VCaP (cell line): Measurements from ENCODE around the gene SYNPR.

ENCODE experiments used
- H3K27ac ChIP-seq: fragments of 450-650 bp; 2 replicates; pipeline ENCODE4 v1.5.1; 2017
- TF ChIP-seq, protein P1 (sequence below): fragments of 450-650 bp; conservative IDR thresholded peaks from 2 replicates; pipeline ENCODE4 v1.5.1; 2017; ENCODE audit warnings: mild to moderate bottlenecking, moderate library complexity

Gene SYNPR

DNA sequence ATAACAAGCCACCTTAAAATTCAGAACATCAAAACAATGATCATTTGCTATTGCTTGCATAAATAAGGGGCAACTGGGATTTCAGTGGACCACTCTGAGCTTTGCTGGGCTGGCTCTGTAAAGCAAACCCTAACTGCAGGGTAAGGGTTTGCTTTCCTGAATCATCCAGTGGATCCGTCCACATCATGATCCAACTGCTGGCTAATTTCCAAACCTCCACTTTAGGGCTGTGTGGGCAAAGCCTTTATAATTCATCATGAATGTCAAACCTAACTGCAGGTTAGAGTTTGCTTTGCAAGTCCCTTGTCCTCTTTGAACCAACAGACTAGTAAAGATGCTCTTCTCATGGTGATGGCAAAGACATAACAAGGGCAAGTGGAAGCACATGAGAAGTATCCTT lies 76.1 kb downstream of the SYNPR start:
- H3K27ac ChIP-seq, result no peak overlapping the region

DNA sequence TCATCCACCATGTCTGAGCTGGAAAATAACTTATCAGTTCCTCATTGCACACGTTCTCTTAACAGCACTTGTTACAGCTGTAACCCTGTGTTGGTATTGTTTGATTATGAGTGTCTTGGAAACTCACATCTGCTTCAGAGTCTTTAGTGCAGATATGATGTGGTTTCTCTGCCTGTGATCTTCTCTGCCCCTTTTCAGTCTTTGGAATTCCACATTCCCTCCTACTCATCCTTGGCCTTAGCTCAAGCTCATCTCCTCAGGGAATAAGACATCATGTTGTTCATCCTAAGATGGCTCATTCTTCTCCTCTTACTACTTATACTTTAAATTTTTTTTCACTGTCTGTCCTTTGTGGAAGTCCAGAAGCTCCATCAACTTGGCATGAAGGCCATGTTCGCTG lies 77.7 kb downstream of the SYNPR start:
- TF ChIP-seq, protein P1, sequence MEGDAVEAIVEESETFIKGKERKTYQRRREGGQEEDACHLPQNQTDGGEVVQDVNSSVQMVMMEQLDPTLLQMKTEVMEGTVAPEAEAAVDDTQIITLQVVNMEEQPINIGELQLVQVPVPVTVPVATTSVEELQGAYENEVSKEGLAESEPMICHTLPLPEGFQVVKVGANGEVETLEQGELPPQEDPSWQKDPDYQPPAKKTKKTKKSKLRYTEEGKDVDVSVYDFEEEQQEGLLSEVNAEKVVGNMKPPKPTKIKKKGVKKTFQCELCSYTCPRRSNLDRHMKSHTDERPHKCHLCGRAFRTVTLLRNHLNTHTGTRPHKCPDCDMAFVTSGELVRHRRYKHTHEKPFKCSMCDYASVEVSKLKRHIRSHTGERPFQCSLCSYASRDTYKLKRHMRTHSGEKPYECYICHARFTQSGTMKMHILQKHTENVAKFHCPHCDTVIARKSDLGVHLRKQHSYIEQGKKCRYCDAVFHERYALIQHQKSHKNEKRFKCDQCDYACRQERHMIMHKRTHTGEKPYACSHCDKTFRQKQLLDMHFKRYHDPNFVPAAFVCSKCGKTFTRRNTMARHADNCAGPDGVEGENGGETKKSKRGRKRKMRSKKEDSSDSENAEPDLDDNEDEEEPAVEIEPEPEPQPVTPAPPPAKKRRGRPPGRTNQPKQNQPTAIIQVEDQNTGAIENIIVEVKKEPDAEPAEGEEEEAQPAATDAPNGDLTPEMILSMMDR, result no peak
- no peak overlapping the region for H3K27ac ChIP-seq

More for the DNA sequence above, 76.1 kb downstream of the SYNPR start:
- TF ChIP-seq, protein P1, result no peak

DNA sequence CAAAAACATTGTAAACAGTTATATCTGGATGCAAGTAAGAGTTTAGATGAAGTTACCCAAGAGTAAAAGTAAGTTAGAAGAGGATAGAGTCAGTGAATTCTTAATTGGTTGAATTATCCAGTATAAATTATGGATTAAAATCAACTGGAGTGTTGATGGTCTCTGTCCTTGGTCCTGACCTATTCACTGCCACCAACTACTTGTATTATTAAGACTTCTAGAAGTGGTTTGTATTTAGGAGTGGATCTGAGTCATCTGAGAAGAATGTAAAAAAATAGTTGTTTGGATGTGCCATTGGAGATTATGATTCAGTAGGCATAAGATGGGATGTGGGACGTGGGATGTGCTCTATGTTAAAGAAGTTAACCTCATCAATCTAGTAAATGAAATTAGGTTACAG lies 86.4 kb downstream of the SYNPR start:
- TF ChIP-seq, protein P1, result no peak
- H3K27ac ChIP-seq, result no peak overlapping the region

DNA sequence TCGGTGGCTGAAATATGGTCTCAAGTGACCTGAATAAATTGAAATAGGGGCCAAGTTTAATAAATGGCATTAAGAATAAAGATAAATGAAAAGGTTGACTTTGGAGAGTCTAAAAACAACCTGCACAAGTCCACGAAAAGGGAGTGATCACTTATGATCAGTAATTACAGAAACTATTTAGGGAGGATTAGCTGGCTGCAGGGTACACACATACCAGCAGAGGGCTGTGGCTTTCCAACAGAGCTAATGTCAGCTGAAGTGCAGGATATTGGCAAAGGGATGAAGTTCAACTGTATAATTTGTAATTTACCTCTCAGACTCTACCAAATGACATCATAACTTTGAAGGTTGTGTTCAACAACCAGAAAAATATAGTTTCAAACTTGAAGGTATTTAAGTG lies 86.8 kb downstream of the SYNPR start:
- TF ChIP-seq, protein P1, result peak; percentile 94
- no peak overlapping the region for H3K27ac ChIP-seq

DNA sequence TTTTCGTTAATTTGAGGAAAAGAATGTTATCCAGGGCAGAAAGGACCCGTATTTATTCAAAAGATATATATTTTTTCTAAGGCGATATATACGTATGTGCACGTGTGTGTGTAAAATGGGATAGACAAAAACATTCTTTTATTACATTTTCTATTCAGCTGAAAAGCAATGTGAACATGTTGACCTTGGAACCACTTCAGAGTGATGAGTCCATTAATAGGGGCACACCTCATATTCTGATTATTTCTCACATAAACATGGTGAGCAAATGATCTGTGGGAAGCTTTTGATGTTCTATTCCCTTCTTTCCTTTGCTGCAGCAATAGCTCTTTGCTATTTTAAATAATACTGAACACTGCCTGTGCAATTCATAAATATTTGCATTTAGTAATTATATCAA lies 87.6 kb downstream of the SYNPR start:
- TF ChIP-seq, protein P1, result no peak
- H3K27ac ChIP-seq, result no peak overlapping the region

DNA sequence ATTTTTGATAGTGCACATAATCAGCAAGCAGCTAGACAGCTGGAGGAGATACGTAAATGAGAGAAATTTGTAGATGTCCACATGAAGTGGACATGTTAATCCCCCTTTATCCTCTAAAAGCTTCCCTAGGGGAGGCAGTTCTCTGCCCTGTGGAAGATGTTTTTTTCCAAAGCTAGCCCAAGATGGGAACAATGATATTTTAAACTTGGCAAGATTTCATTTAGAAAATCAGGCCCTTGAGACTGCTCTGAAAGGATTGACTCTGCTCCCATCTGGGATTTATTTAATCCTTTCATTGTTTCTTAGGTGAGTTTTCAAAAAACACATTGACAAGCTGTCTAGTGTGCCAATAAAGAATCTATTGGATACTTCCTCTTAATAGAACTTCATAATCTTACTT lies 92.0 kb downstream of the SYNPR start:
- TF ChIP-seq, protein P1, result no peak

DNA sequence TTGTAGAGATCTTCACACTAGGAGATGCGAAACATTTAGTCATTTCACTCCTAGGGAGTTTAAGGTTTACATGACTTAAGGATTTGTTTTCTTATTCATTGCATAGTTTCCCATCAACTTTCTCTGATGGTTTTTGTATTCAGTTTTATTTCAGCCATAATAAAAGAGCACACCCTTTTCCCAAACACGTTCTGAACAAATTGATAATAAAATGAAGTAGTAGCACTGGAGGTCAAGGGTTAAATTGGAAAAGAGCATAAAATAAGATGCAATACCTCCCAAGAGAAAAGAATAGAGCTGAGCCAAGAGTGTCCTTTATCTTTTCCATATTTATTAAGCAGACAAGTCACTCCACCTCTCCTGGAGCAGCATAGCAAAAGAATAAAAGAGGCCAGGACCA lies 104.9 kb downstream of the SYNPR start:
- no peak overlapping the region for H3K27ac ChIP-seq
- TF ChIP-seq, protein P1, result no peak

More for the DNA sequence above, 92.0 kb downstream of the SYNPR start:
- no peak overlapping the region for H3K27ac ChIP-seq

DNA sequence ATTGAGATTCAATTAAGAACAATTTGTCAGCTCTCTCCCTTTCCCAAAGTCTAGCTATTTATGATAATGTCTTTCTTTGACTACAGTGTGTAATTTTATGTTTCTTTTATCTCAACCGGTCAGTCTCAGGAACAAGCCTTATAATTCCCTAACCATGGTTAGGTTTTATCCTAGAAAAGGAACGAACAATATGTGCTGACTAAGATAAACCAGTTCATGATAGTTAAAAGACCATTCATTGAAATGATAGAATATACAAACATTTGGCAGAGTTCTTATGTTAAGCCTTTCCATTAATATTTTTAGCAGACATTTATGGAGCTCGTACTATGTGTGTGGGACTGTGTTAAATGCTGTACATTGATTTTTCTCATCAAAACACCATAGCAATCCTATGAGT lies 106.3 kb downstream of the SYNPR start:
- TF ChIP-seq, protein P1, result no peak
- no peak overlapping the region for H3K27ac ChIP-seq
